Nephron progenitor cell (in vitro differentiated cells): Measurements from ENCODE around the gene MYZAP.

Experiments
- DNase-seq: peaks from one replicate; pipeline ENCODE4 v3.0.0; 2021
- H3K27ac Mint-ChIP-seq: 2 replicates; pipeline ENCODE4 v1.8.0; 2021; ENCODE audit warnings: mild to moderate bottlenecking, moderate library complexity, mixed read lengths
- H3K27me3 Mint-ChIP-seq: 2 replicates; pipeline ENCODE4 v1.8.0; 2021; ENCODE audit warnings: mild to moderate bottlenecking, low read depth, mixed read lengths; ENCODE audit not compliant: poor library complexity
- H3K36me3 Mint-ChIP-seq: 2 replicates; pipeline ENCODE4 v1.8.0; 2021; ENCODE audit warnings: low read depth, mixed read lengths
- H3K4me1 Mint-ChIP-seq: 2 replicates; pipeline ENCODE4 v1.8.0; 2021; ENCODE audit warnings: mixed read lengths
- H3K4me3 Mint-ChIP-seq: 2 replicates; pipeline ENCODE4 v1.8.0; 2021; ENCODE audit warnings: mild to moderate bottlenecking, moderate library complexity, mixed read lengths
- H3K9me3 Mint-ChIP-seq: 2 replicates; pipeline ENCODE4 v1.8.0; 2021; ENCODE audit warnings: mild to moderate bottlenecking, moderate library complexity, mixed read lengths
- CTCF ChIP-seq: fragments of 200-600 bp; sonication (generic); IDR thresholded peaks from 2 replicates; pipeline ENCODE4 v1.5.0; 2021; ENCODE audit warnings: antibody characterized with exemption

The MYZAP gene

GRCh38 chr15:57570994-57571393 lies 20.7 kb upstream of the MYZAP start:
- no peak overlapping the region for H3K27ac Mint-ChIP-seq
- H3K9me3 Mint-ChIP-seq = no peaks in the 10 kb centered on the region
- no peaks in the 10 kb centered on the region for H3K36me3 Mint-ChIP-seq
- H3K27me3 Mint-ChIP-seq = peaks cover 20% of the 10 kb centered on the region
- TF ChIP-seq CTCF = no peak
- DNase-seq = no peak
- no peak overlapping the region for H3K4me3 Mint-ChIP-seq
- H3K4me1 Mint-ChIP-seq = peaks cover 12% of the 10 kb centered on the region

- Mint-ChIP-seq H3K36me3 (no peaks in the 10 kb centered on the region), H3K4me1 (peaks cover 12% of the 10 kb centered on the region), H3K4me3 (no peak overlapping the region), H3K9me3 (no peaks in the 10 kb centered on the region), H3K27me3 (peaks cover 22% of the 10 kb centered on the region), H3K27ac (no peak overlapping the region)
- no peak for DNase-seq
- TF ChIP-seq CTCF = no peak
Measured at GRCh38 chr15:57571725-57572124, 20.0 kb upstream of the MYZAP start.

- no peaks in the 10 kb centered on the region for H3K9me3 Mint-ChIP-seq
- H3K27ac Mint-ChIP-seq = no peak overlapping the region
- H3K27me3 Mint-ChIP-seq = peaks cover 22% of the 10 kb centered on the region
- H3K4me1 Mint-ChIP-seq = peaks cover 12% of the 10 kb centered on the region
- no peak for TF ChIP-seq CTCF
- no peak for DNase-seq
- H3K4me3 Mint-ChIP-seq = no peak overlapping the region
- no peaks in the 10 kb centered on the region for H3K36me3 Mint-ChIP-seq
Measured at GRCh38 chr15:57572468-57572867, 19.2 kb upstream of the MYZAP start.

GRCh38 chr15:57573151-57573550 lies 18.6 kb upstream of the MYZAP start:
- Mint-ChIP-seq H3K9me3 (no peaks in the 10 kb centered on the region), H3K27me3 (peaks cover 20% of the 10 kb centered on the region), H3K4me3 (no peak overlapping the region), H3K36me3 (no peaks in the 10 kb centered on the region), H3K27ac (no peak overlapping the region), H3K4me1 (peaks cover 8% of the 10 kb centered on the region)
- no peak for DNase-seq
- TF ChIP-seq CTCF = no peak

GRCh38 chr15:57575363-57575762 lies 16.3 kb upstream of the MYZAP start:
- no peak for TF ChIP-seq CTCF
- Mint-ChIP-seq H3K27me3 (peaks cover 19% of the 10 kb centered on the region), H3K36me3 (no peaks in the 10 kb centered on the region), H3K4me3 (no peak overlapping the region), H3K27ac (no peak overlapping the region), H3K9me3 (no peaks in the 10 kb centered on the region), H3K4me1 (no peaks in the 10 kb centered on the region)
- no peak for DNase-seq

- Mint-ChIP-seq H3K4me1 (peaks cover 6% of the 10 kb centered on the region), H3K27me3 (peaks cover 25% of the 10 kb centered on the region), H3K27ac (no peak overlapping the region), H3K4me3 (no peak overlapping the region), H3K9me3 (peaks cover 17% of the 10 kb centered on the region), H3K36me3 (peaks cover 3% of the 10 kb centered on the region)
- DNase-seq = no peak
- TF ChIP-seq CTCF = no peak
Measured at GRCh38 chr15:57578288-57578900, 13.3 kb upstream of the MYZAP start.
